ENCODE results near the gene KLF7. TPM values are rescaled to one million over a fixed set of nuclear protein-coding genes. Genes with fewer than 3 reads are reported as not detected.
A peak's percentile ranks its signal among the peaks of the same experiment; 100 is the strongest.

KLF7 gene
- total RNA-seq, 1 experiment from 2014 or later: 15.4 TPM

GRCh38 chr2:207203056-207203455 lies 37.3 kb upstream of the KLF7 start:
- Histone ChIP-seq H3K4me1 (ENCODE audit: control insufficient read depth in 1 of 2, insufficient read depth in 2 of 2, low read length in 2 of 2) (no peaks in the 10 kb centered on the region), H3K9ac (ENCODE audit: low read length) (no peak overlapping the region), H3K79me2 (ENCODE audit: insufficient read depth, low read length) (no peaks in the 10 kb centered on the region), H3K27me3 (ENCODE audit: insufficient read depth, low read length) (0 out of 2 replicates have a peak, but pooled peaks cover 5% of the 10 kb centered on the region), H3K4me2 (ENCODE audit: low read length) (no peak overlapping the region), H2AFZ (ENCODE audit: low read depth, low read length, poor library complexity, severe bottlenecking) (no peak overlapping the region), H3K9me2 (ENCODE audit: insufficient read depth) (0 out of 2 replicates have a peak, but pooled peaks cover 4% of the 10 kb centered on the region), H3K36me3 (ENCODE audit: control insufficient read depth in 1 of 2, insufficient read depth in 2 of 2, low read length in 2 of 2) (no peaks in the 10 kb centered on the region), H4K20me1 (ENCODE audit: insufficient read depth) (no peaks in the 10 kb centered on the region), H3K4me3 (replicated peaks in 1 of 2; ENCODE audit: low read depth in 1 of 2, low read length in 2 of 2) (no peak overlapping the region), H3K27ac (ENCODE audit: low read depth, low read length) (no peak overlapping the region), H3K9me3 (ENCODE audit: control insufficient read depth in 1 of 2, insufficient read depth in 1 of 2, low read depth in 1 of 2, low read length in 2 of 2) (no peaks in the 10 kb centered on the region)
- RAD21 ChIA-PET (ENCODE audit: low non-redundant PET in 1 of 2, low total read pairs in 2 of 2, uncharacterized antibody in 2 of 2, unreplicated experiment in 2 of 2): no interaction called here
- CTCF ChIA-PET: no interaction called here
- intact Hi-C loops (cut with micrococcal nuclease): no loop called here
- TF ChIP-seq ZFX (IDR thresholded peaks at IDR 0.05) (no peak), EZH2phosphoT487 (IDR thresholded peaks at IDR 0.05; ENCODE audit: borderline replicate concordance) (no peak), EZH2 (IDR thresholded peaks at IDR 0.05) (no peak), SIN3A (IDR thresholded peaks at IDR 0.05; ENCODE audit: low read depth) (no peak), TCF7L2 (IDR thresholded peaks at IDR 0.05; ENCODE audit: borderline replicate concordance, extremely low read depth, insufficient read depth, insufficient read length) (no peak), SP1 (IDR thresholded peaks at IDR 0.05; ENCODE audit: low read depth) (no peak), POLR2AphosphoS5 (IDR thresholded peaks at IDR 0.05; ENCODE audit: low read depth, low read length) (no peak), CBX3 (IDR thresholded peaks at IDR 0.05; ENCODE audit: low read depth) (no peak), ATF3 (IDR thresholded peaks at IDR 0.05) (no peak)
- no TSS peak for BruUV-seq (replicated peaks)
- POLR2A ChIA-PET: no interaction called here
- DNase-seq (ENCODE audit: low read depth, low spot score) (no peak), ATAC-seq (no peak)

- TF ChIP-seq CBX3 (IDR thresholded peaks at IDR 0.05; ENCODE audit: low read depth) (no peak), SP1 (IDR thresholded peaks at IDR 0.05; ENCODE audit: low read depth) (no peak), ZBTB33 (IDR thresholded peaks at IDR 0.05; ENCODE audit: extremely low read depth, insufficient replicate concordance, low read length) (no peak), RAD21 (IDR thresholded peaks at IDR 0.05; ENCODE audit: low read depth) (no peak), EZH2phosphoT487 (IDR thresholded peaks at IDR 0.05; ENCODE audit: borderline replicate concordance) (no peak), REST (IDR thresholded peaks at IDR 0.05; ENCODE audit: low read depth) (peak; percentile 90)
- Histone ChIP-seq H3K79me2 (ENCODE audit: insufficient read depth, low read length) (no peaks in the 10 kb centered on the region), H3K4me2 (ENCODE audit: low read length) (no peak overlapping the region), H3K9me3 (ENCODE audit: control insufficient read depth in 1 of 2, insufficient read depth in 1 of 2, low read depth in 1 of 2, low read length in 2 of 2) (no peaks in the 10 kb centered on the region), H3K9ac (ENCODE audit: low read length) (no peak overlapping the region), H3K4me1 (ENCODE audit: control insufficient read depth in 1 of 2, insufficient read depth in 2 of 2, low read length in 2 of 2) (no peaks in the 10 kb centered on the region), H3K27ac (ENCODE audit: low read depth, low read length) (no peak overlapping the region), H3K4me3 (replicated peaks in 1 of 2; ENCODE audit: low read depth in 1 of 2, low read length in 2 of 2) (no peak overlapping the region), H2AFZ (ENCODE audit: low read depth, low read length, poor library complexity, severe bottlenecking) (no peak overlapping the region), H3K27me3 (ENCODE audit: insufficient read depth, low read length) (0 out of 2 replicates have a peak, but pooled peaks cover 5% of the 10 kb centered on the region), H3K9me2 (ENCODE audit: insufficient read depth) (0 out of 2 replicates have a peak, but pooled peaks cover 4% of the 10 kb centered on the region), H4K20me1 (ENCODE audit: insufficient read depth) (no peaks in the 10 kb centered on the region), H3K36me3 (ENCODE audit: control insufficient read depth in 1 of 2, insufficient read depth in 2 of 2, low read length in 2 of 2) (no peaks in the 10 kb centered on the region)
- POLR2A ChIA-PET: no interaction called here
- intact Hi-C loops (cut with micrococcal nuclease): no loop called here
- BruUV-seq (replicated peaks): no TSS peak
- RAD21 ChIA-PET (ENCODE audit: low non-redundant PET in 1 of 2, low total read pairs in 2 of 2, uncharacterized antibody in 2 of 2, unreplicated experiment in 2 of 2): no interaction called here
- CTCF ChIA-PET: no interaction called here
- no peak for ATAC-seq
- DNase-seq (ENCODE audit: low read depth, low spot score): peak; percentile 4
Measured at GRCh38 chr2:207202645-207203044, 36.9 kb upstream of the KLF7 start.
